PC-3 (cell line): ENCODE data around the gene CORO2A. TPM values are rescaled to one million over a fixed set of nuclear protein-coding genes. Genes with fewer than 3 reads are reported as not detected.
A peak's percentile ranks its signal among the peaks of the same experiment; 100 is the strongest.
"Not testable (repeated sequence)": the region's sequence is repeated elsewhere in the genome, so short reads cannot be mapped to it uniquely, and the experiment has no call there.

Source experiments
- ATAC-seq: fragments of 200-7000 bp; cut with Tn5 transposase; 2 replicates; pipeline ENCODE4 v1.9.1; 2020; ENCODE audit warnings: mild to moderate bottlenecking, moderate library complexity
- BruUV-seq: library from RNA; stranded (reverse); fragments of 400-500 nt; replicated peaks from 2 replicates; lab custom pipeline; 2021; lab: Mats Ljungman, UMichigan
- CTCF ChIA-PET: fragments of 300-600 bp; sonication (Branson Sonifier 250); formaldehyde crosslinking; loops from one replicate; lab custom pipeline; 2022; ENCODE audit warnings: antibody characterized with exemption; lab: Charles Lee
- POLR2A ChIA-PET: fragments of 300-600 bp; sonication (Branson Sonifier 250); formaldehyde crosslinking; loops from one replicate; lab custom pipeline; 2022; ENCODE audit warnings: antibody characterized with exemption; ENCODE audit not compliant: unreplicated experiment; lab: Charles Lee
- DNase-seq: peaks from one replicate; pipeline ENCODE4 v3.0.0-alpha.2; 2015
- H2AFZ ChIP-seq: fragments of 300-600 bp; sonication (generic); 2 replicates; pipeline ENCODE4 v1.6.0; 2016; ENCODE audit warnings: antibody characterized with exemption, low read length
- H3F3A ChIP-seq: fragments of 300-600 bp; sonication (generic); one replicate; pipeline ENCODE4 v1.6.0; 2017; ENCODE audit warnings: antibody characterized with exemption, low read length, control low read depth, mild to moderate bottlenecking; ENCODE audit not compliant: unreplicated experiment
- H3K27ac ChIP-seq: fragments of 300-600 bp; sonication (generic); 2 replicates; pipeline ENCODE4 v1.5.1; 2016; ENCODE audit warnings: mild to moderate bottlenecking, low read length
- H3K27me3 ChIP-seq: fragments of 300-600 bp; sonication (generic); 2 replicates; pipeline ENCODE4 v1.6.1; 2016; ENCODE audit warnings: low read length, mixed read lengths
- H3K36me3 ChIP-seq: fragments of 300-600 bp; sonication (generic); 2 replicates; pipeline ENCODE4 v1.6.1; 2016; ENCODE audit warnings: low read depth, mixed run types, low read length, mixed read lengths
- H3K4me1 ChIP-seq: fragments of 300-600 bp; sonication (generic); 2 replicates; pipeline ENCODE4 v1.5.1; 2016; ENCODE audit warnings: low read length; ENCODE audit not compliant: insufficient read depth
- H3K4me2 ChIP-seq: fragments of 300-600 bp; sonication (generic); 2 replicates; pipeline ENCODE4 v1.6.0; 2016; ENCODE audit warnings: low read length
- H3K4me3 ChIP-seq: fragments of 300-600 bp; sonication (generic); 2 replicates; pipeline ENCODE4 v1.5.1; 2016; ENCODE audit warnings: mild to moderate bottlenecking, low read length, mixed read lengths
- H3K79me2 ChIP-seq: fragments of 300-600 bp; sonication (generic); 2 replicates; pipeline ENCODE4 v1.6.1; 2017; ENCODE audit warnings: low read length, mixed read lengths
- H3K9ac ChIP-seq: fragments of 300-600 bp; sonication (generic); 2 replicates; pipeline ENCODE4 v1.6.0; 2016; ENCODE audit warnings: mild to moderate bottlenecking, low read length
- H3K9me2 ChIP-seq: fragments of 300-600 bp; sonication (generic); replicated peaks from 2 replicates; pipeline ENCODE4 v1.6.1; 2016; ENCODE audit warnings: mixed run types, low read length, mixed read lengths
- H3K9me3 ChIP-seq: fragments of 300-600 bp; sonication (generic); 2 replicates; pipeline ENCODE4 v1.6.1; 2016; ENCODE audit warnings: low read length, mixed read lengths
- H4K20me1 ChIP-seq: fragments of 300-600 bp; sonication (generic); 2 replicates; pipeline ENCODE4 v1.6.1; 2016; ENCODE audit warnings: low read length, mixed read lengths
- EZH2 ChIP-seq: fragments of 300-600 bp; sonication (generic); IDR thresholded peaks from one replicate; pipeline ENCODE4 v1.6.1; 2017; ENCODE audit warnings: antibody characterized with exemption, mild to moderate bottlenecking, low read length; ENCODE audit not compliant: unreplicated experiment
- EZH2phosphoT487 ChIP-seq: fragments of 300-600 bp; sonication (generic); IDR thresholded peaks from 2 replicates; pipeline ENCODE4 v1.6.1; 2018; ENCODE audit warnings: mild to moderate bottlenecking, antibody characterized with exemption, low read length, borderline replicate concordance
- intact Hi-C: fragments of 100-400 bp; cut with micrococcal nuclease; formaldehyde crosslinking; loops from 2 replicates; pipeline ENCODE4 v1.9.0; 2023
- total RNA-seq: library from RNA; depleted of rRNA; stranded (reverse); fragments of >200 nt; gene quantifications from 2 replicates; pipeline ENCODE4 v1.2.3, GENCODE V29; 2014
- TF ChIP-seq, protein P1 (sequence below): fragments of 300-600 bp; sonication (generic); conservative IDR thresholded peaks from 2 replicates; pipeline ENCODE4 v1.5.1; 2017; ENCODE audit warnings: antibody characterized with exemption, low read depth, mild to moderate bottlenecking, low read length

The CORO2A gene
- total RNA-seq, 1 experiment from 2014 or later: 2.2 TPM

DNA sequence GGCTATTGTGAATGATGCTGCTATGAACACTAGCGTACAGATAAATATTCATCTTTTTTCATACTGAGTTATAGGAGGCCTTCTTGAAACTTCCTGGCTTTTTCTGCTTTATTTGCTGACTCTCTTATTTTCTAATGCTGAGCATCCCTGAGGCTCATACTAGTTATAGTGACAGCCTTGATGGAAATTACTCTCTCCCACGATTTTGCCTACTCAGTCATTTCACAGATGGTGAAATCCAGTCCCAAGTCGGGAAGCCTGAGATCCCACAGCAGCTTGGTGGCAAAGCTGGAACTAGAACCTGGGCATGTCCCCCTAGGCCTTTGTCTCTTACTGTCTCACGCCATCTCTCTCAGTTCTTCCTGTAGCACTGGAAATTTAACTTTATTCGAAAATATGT is 113.5 kb downstream of the CORO2A start:
- Histone ChIP-seq H3K4me3 (no peak overlapping the region), H3K9me2 (no peaks in the 10 kb centered on the region), H3K27me3 (no peaks in the 10 kb centered on the region), H3K9me3 (no peaks in the 10 kb centered on the region), H2AFZ (no peak overlapping the region), H3K27ac (no peak overlapping the region), H4K20me1 (no peaks in the 10 kb centered on the region), H3F3A (no peaks in the 10 kb centered on the region), H3K9ac (no peak overlapping the region), H3K36me3 (peaks cover 18% of the 10 kb centered on the region), H3K79me2 (0 out of 2 replicates have a peak, but pooled peaks cover 4% of the 10 kb centered on the region), H3K4me1 (0 out of 2 replicates have a peak, but pooled peaks cover 6% of the 10 kb centered on the region), H3K4me2 (no peak overlapping the region)
- CTCF ChIA-PET: no interaction called here
- no peak for ATAC-seq
- BruUV-seq: no TSS peak
- DNase-seq: no peak
- TF ChIP-seq, protein P1, sequence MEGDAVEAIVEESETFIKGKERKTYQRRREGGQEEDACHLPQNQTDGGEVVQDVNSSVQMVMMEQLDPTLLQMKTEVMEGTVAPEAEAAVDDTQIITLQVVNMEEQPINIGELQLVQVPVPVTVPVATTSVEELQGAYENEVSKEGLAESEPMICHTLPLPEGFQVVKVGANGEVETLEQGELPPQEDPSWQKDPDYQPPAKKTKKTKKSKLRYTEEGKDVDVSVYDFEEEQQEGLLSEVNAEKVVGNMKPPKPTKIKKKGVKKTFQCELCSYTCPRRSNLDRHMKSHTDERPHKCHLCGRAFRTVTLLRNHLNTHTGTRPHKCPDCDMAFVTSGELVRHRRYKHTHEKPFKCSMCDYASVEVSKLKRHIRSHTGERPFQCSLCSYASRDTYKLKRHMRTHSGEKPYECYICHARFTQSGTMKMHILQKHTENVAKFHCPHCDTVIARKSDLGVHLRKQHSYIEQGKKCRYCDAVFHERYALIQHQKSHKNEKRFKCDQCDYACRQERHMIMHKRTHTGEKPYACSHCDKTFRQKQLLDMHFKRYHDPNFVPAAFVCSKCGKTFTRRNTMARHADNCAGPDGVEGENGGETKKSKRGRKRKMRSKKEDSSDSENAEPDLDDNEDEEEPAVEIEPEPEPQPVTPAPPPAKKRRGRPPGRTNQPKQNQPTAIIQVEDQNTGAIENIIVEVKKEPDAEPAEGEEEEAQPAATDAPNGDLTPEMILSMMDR: no peak
- no peak for TF ChIP-seq EZH2phosphoT487
- POLR2A ChIA-PET: no interaction called here
- intact Hi-C loops: no loop called here

DNA sequence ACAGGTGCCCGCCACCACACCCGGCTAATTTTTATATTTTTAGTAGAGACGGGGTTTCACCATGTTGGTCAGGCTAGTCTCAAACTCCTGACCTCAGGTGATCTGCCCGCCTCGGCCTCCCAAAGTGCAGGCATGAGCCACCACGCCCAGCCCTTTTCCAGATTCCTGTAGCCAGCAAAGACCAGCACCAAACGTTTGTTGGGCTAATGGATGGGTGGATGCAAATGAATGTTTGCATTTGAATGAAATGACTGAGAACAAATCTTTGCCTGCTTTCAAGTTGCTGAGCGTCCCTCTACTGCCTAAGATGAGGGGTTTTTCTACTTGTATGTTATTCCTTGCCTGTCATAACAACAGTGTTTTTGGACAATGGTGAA is 115.9 kb downstream of the CORO2A start:
- intact Hi-C loops, H3K4me2 ChIP-seq, H3K36me3 ChIP-seq, H3F3A ChIP-seq, H4K20me1 ChIP-seq, H3K9me2 ChIP-seq, POLR2A ChIA-PET, H2AFZ ChIP-seq, CTCF ChIA-PET, BruUV-seq, ATAC-seq, H3K9me3 ChIP-seq, H3K4me3 ChIP-seq, H3K27ac ChIP-seq, H3K9ac ChIP-seq, H3K27me3 ChIP-seq, DNase-seq, H3K79me2 ChIP-seq: not testable (repeated sequence)
- H3K4me1 ChIP-seq: peaks cover 10% of the 10 kb centered on the region; the same call in 1 of the 2 replicates

GRCh38 chr9:98075332-98075805 is 117.1 kb downstream of the CORO2A start:
- no peak overlapping the region for H2AFZ ChIP-seq
- peaks cover 2% of the 10 kb centered on the region; the same call in 1 of the 2 replicates for H3K36me3 ChIP-seq
- intact Hi-C loops: loop anchor here (2.0 kb wide), 1 partner anchor 187 kb away; no protein-coding TSS in a partner anchor
- no peaks in the 10 kb centered on the region for H4K20me1 ChIP-seq
- no peaks in the 10 kb centered on the region for H3K27me3 ChIP-seq
- no peak overlapping the region for H3K4me2 ChIP-seq
- no peak overlapping the region for H3K4me3 ChIP-seq
- H3K4me1 ChIP-seq: peaks cover 7% of the 10 kb centered on the region; the same call in 1 of the 2 replicates
- ATAC-seq (peak; percentile 20; the same call in 1 of the 2 replicates), DNase-seq (peak; percentile 37)
- CTCF ChIA-PET: no interaction called here
- POLR2A ChIA-PET: no interaction called here
- 0 out of 2 replicates have a peak, but pooled peaks cover 7% of the 10 kb centered on the region for H3K79me2 ChIP-seq
- no peaks in the 10 kb centered on the region for H3F3A ChIP-seq
- no peaks in the 10 kb centered on the region for H3K9me2 ChIP-seq
- H3K27ac ChIP-seq: no peak overlapping the region
- BruUV-seq: no TSS peak
- no peak for TF ChIP-seq EZH2
- no peak for TF ChIP-seq EZH2phosphoT487
- TF ChIP-seq, protein P1: no peak
- no peak overlapping the region for H3K9ac ChIP-seq
- H3K9me3 ChIP-seq: no peaks in the 10 kb centered on the region
